GM21786 (cell line): ENCODE data around the gene TXNIP.
A peak's percentile ranks its signal among the peaks of the same experiment; 100 is the strongest.

Source experiments
- ATAC-seq: cut with Tn5 transposase; IDR thresholded peaks from one replicate; pipeline ENCODE4 v1.9.1; 2021; ENCODE audit not compliant: unreplicated experiment

TXNIP gene

DNA sequence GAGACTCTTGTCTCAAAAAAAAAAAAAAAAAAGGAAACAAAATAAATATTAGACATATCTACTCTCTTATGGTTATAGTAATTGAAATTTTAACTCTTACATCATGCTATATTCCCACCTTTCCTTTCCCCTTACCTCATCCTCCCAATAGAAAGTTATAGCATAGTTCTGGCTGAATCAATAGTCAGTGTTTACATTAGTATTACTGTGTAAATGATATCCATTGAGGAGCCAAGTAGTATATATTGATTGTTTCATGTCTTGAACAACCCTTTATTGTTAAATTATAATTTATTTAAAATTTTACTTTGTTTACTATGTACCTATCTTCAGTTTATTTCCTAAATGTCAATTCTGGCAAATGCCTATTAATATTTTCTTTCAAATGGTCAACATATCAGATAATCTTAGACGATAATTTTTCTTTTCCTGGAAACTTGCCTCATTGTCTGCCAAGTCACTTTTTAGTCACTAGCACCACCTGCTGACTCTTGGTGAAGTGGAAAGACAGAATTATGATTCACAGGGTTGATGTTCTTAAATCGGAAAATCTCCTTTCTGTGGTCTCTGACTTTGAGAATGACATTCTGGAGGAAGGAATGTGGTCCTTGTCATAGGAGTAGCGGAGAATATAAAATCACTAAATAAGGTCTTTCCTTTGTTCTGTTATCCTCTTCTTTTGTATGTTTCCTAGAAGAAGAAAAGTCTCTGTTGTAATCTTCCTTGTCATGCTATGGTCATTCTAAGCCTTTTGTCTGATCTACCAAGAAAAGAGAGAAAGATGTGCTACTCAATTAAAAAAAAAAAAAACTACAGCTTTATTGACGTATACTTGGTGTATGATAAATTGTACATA is 16.6 kb upstream of the TXNIP start:
- no peak for ATAC-seq

DNA sequence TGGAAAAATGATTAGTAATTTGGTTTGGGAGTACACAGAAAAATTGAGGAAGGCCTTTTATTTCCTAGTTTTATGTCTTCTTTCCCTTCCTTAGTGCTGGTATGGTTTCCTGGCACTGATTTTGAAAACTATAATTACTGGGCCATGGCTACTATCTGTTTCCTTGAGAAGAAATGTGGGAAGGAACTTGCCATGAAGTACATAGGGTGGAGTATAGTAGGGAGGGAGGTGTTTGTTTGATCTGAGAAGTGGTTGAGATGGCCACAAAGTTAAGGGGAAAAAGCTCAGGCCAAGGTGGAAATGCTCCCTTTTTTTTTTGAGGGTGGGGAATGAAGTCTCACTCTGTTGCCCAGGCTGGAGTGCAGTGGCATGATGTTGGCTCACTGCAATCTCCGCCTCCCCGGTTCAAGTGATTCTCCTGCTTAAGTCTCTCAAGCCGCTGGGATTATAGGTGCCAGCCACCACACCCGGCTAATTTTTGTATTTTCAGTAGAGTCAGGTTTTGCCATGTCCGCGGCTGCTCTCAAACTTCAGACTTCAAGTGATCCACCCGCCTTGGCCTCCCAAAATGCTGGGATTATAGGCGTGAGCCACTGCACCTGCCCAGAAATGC is 13.9 kb upstream of the TXNIP start:
- no peak for ATAC-seq

DNA sequence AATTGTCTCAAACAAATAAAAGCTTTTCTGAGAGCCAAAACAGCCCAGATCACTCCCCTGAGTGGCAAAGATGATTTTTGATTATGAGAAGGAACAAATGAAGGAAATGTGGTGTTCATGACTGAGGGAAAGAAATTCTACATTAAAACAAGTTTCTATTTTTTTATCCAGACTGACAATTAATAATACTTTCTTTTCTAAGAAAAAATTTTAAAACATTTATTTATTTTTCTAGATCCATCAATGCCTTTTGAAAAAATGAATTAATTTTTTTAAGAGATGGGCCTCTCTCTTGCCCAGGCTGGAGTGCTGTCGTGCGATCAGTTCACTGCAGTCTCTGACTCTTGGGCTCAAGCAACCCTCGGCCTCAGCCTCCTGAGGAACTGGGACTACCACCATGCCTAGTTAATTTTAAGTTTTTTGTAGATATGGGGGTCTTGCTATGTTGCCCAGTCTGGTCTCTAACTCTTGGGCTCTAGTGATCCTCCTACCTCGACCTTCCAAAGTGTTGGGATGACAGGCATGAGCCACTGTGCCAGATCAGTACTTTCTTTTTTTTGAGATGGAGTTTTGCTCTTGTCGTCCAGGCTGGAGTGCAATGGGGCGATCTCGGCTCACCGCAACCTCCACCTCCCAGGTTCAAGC is 11.2 kb upstream of the TXNIP start:
- ATAC-seq, result no peak

GRCh38 chr1:146001709-146002108 is 5.3 kb upstream of the TXNIP start:
- no peak for ATAC-seq

GRCh38 chr1:145999321-146000024 is 3.1 kb upstream of the TXNIP start:
- ATAC-seq, result no peak

DNA sequence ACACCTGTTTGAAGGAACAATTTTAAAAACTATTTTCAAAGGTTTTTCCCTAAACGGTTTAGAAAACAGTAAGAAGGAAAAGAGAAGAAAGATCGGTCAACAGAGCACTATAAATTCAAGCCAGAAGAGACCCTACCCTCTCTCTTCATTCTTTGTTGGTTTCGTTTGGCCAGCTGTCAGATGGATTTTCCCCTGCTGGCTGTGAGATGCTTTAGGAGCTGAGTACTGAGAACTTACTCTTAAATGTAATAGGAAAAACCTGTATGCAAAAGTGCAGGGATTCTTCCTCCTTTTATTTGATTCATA is 1.3 kb upstream of the TXNIP start:
- no peak for ATAC-seq

- ATAC-seq, result peak; percentile 30
Measured at GRCh38 chr1:145997016-145997717, 788 bp upstream of the TXNIP start.

DNA sequence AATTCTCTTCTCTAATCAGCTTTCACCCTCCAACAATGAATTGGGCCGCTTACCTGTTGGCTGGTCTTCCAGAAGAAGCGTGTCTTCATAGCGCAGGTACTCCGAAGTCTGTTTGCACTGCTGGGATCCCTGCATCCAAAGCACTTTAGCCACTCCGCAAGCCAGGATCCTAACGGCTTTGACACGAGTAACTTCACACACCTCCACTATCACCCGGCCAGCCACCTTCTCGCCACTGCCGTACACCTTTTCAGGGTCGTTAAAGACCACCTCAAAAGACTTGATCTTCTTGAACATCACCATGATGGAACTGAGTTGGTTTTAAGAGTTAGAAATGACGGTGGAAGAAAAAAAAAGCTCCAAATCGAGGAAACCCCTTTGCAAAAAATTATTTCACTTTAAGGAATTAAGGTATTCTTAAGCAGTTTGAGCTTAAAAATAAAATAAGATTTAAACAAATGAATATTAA is 381 bp downstream of the TXNIP start:
- ATAC-seq, result no peak

GRCh38 chr1:145995148-145995881 is 1.1 kb downstream of the TXNIP start:
- no peak for ATAC-seq

GRCh38 chr1:145994391-145995120 is 1.8 kb downstream of the TXNIP start:
- ATAC-seq, result no peak

- no peak for ATAC-seq
Measured at GRCh38 chr1:145993618-145994390, 2.6 kb downstream of the TXNIP start.

GRCh38 chr1:145992958-145993617 is 3.3 kb downstream of the TXNIP start:
- ATAC-seq, result no peak

DNA sequence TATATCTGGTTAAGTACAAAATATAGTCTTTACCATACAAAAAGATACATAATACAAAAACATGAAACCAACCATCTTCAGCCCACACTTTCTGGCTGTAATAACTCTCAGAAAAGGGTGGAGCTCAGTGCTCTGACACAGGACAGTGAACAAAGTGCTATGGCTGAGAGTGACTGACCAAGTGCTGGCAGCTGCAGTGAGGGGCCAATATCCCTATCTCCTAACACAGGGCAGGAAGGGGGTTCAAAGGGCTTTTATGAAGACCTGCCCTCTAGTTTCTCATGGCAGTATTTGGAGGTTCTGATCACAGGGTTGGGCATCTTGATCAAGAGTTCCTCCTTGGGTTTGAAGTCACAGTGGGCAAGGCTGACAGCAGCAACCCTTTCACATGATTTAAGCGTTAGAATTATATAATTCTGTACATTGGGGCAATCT is 3.9 kb downstream of the TXNIP start:
- ATAC-seq, result no peak

- no peak for ATAC-seq
Measured at GRCh38 chr1:145991735-145992412, 4.5 kb downstream of the TXNIP start.

DNA sequence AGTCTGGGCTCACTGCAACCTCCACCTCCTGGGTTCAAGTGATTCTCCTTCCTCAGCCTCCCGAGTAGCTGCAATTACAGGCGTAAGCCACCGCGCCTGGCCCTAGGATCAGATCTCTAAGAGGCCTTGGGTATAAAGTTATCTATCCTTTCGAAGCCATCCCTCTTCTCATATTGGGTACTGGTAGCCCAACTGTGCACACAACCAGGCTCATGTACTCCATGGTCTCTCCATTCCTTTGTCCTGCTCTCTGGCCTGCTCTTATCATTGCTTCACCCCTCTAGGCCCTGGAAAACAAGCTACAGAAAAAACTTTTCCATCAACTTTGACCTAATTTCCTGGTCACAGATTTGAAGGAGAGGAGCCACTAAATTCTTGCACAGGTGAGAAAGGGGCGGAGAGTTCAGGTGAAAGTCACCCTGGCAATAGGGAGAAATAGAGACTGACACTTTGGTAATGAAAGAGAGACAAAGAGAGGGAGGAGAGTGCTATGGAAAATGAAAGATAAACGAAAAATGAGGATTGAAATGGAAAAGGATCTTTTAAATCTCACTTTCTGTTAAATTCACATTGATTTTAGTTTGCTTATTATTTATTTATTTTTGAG is 6.0 kb downstream of the TXNIP start:
- ATAC-seq, result no peak

DNA sequence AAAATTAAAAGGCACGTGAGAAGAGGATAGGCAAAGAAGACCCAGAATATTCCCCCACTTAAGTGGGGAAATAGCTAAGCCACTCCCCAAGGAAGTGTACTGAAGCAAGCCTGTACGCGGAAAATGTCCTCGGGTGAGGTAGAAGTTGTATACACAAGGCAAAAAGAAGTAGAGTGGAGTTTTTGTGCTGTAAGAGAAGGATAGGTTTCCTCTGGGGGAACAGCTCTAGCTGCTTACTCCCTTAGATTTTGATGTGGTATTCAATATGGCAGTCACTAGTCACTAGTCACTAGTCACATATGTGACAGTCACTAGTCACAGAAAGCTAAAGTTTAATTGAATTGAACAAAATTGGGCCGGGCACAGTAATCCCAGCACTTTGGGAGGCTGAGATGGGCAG is 7.6 kb downstream of the TXNIP start:
- ATAC-seq, result no peak

DNA sequence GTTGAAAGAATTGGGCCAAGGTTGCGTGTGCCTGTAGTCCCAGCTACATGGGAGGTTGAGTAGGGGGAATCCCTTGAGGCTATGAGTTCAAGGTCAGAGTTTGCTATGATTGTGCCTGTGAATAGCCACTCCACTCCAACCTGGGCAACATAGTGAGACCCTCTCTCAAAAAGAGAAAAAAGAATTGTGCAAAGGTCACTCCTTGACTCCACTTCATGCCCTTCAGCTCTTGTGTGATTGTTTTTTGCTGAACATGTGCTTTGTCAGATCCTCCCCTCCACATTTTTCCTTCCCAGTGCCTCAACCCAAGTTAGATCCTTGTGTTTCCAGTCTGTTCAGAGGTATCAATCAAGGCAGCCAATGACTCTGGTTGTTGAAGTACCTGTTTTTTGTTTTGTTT is 8.5 kb downstream of the TXNIP start:
- no peak for ATAC-seq
